Lung microvascular endothelial cell (primary cell): ENCODE measurements around the gene PARS2. TPM values are rescaled to one million over a fixed set of nuclear protein-coding genes. Genes with fewer than 3 reads are reported as not detected.

Source experiments
- DNase-seq, 2 donors: peaks; one replicate each; pipeline versions ENCODE4 v3.0.0 to v3.0.0-alpha.2; 2010; ENCODE audit warnings: low read depth in 2 of 2
- total RNA-seq: library from RNA; depleted of rRNA; stranded (reverse); fragments of >200 nt; gene quantifications from 2 replicates; pipeline ENCODE4 v1.2.1, GENCODE V29; 2014

PARS2 gene
- total RNA-seq = 3.1 and 3.8 TPM in 2 replicates

DNA sequence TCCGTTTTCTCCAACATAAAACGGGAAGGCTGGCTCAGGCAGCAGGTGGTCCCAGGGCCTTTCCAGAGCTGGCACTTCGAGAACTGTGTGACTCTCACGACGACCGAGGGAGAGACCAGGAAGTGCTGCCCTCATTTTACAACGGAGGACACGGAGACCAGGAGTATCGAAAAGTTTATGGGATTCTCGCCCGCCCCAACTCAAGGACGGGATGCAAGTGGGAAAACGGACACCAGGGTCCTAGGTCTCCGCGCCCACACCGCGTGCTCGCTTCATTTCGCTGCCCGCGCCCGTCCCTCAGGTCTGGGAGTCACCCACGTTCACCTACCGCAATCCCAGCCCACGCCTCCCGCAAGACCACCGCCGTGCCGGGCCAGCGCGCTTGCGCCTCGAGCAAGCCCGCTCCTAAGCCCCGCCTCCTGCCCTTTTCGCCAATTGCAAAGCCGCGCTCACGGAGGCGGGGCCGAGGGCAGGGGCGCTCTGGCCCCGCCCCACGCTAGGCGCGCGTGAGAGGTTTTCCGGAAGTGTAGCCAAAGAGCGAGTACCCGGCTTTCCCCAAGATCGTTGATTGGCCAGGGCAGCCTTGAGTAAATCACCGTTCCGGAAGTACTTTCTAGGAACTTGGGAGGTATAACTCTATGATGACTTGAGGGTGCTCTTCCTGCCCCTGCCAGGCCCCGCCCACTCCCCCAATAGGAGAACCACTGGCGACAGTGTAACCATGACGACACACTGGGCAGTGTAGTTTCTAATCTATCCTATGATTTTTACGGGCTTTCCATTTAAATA, at the start of gene PARS2:
TSS of gene PARS2 (minus strand) at position 391 of the 789 bp plus-strand sequence. CDS start 5,362 bp downstream, outside the sequence.
- peak; percentile 100 for DNase-seq

DNA sequence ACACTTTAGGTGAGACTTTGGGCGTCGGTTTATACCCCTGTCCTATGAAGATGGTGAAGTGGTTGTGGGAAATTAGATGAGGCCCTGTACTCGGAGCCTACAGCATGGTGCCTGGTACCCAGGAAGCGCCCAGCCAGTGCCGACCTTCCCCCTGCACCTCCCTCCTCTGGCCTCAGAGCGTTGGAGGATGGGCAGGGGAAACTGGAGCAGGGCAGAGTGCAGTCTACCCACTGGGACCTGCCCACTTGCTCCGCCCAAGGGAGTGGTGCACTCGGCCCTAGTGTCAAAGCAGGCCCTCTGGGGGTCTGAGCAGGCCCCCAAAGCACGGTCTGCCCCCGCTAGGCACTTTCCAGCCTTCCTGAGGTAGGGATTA, 49.8 kb upstream of the PARS2 start:
- no peak for DNase-seq

- DNase-seq = no peak
These were observed 49.3 kb upstream of the PARS2 start for GRCh38 chr1:54813485-54814125.

DNA sequence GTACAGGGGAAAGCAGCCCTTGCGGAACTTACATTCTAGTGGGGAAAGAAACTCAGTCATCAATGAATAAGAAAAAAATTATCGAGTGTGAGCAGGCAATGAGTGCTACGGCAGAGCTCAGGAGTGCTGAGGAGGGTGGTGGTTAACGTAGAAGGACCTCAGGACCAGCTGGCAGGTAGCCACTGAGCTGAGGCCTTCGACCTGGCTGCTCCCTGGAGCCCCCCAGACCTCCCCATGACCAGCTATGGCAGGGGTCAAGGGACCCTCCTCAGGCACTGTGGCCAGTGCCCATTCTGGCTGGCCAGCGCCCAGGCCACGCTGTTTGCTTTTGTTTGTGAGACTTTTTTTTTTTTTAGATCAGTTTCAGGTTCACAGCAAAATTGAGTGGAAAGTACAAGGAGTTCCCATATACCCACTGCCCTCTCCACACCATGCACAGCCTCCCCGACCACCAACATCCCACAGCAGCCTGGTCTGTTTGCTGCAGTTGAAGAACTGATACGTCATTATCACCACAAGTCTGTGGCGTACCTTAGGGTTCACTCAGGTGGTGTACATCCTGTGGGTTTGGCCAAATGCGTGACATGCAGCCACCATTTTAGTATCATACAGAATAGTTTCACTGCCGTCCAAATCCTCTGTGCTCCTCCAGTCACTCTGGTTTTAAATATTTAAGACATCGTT, 48.6 kb upstream of the PARS2 start:
- no peak for DNase-seq

GRCh38 chr1:54811739-54812655, 47.7 kb upstream of the PARS2 start:
- no peak for DNase-seq

GRCh38 chr1:54811066-54811465, 46.7 kb upstream of the PARS2 start:
- no peak for DNase-seq

- peak; percentile 53 to 65 for DNase-seq
These were observed 46.0 kb upstream of the PARS2 start for GRCh38 chr1:54810153-54810942.

GRCh38 chr1:54809496-54810074, 45.3 kb upstream of the PARS2 start:
- no peak for DNase-seq

GRCh38 chr1:54808443-54809207, 44.3 kb upstream of the PARS2 start:
- DNase-seq = no peak

- no peak for DNase-seq
These were observed 43.4 kb upstream of the PARS2 start for GRCh38 chr1:54807756-54808155.

DNA sequence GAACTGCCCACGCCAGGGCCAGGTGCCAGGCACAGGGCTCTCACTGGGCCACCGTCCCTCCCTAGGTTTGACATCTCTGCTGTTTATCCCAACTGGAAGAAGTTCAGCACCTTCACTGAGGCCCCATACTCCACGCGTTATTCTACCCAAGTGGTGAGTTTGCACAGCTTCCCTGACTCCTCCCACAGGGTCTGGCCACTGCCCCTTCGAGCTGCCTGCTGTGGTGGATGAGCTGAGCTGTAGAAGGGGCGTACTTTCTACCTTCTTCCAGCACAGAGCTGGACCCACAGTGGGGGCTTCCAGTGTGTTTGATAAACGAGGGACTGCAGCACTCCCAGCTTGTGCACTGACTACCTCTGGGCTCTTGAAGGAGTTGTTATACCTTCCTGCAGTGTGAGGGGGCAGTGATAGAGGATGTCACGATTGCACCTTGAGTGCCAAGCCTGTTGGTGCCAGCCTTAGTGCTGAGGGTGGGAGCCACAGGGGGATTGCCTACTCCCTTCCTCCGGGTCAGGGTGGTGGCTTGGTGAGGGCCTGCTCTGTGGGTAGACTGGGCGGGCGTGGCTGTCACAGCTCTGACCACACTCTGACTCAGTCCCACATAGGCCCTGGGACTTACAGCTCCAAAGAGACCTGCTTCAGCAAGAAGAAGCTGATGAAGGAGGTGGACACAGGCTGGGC, 42.7 kb upstream of the PARS2 start:
- no peak for DNase-seq

- DNase-seq = no peak
These were observed 41.7 kb upstream of the PARS2 start for GRCh38 chr1:54805981-54806381.

- DNase-seq = no peak
These were observed 41.1 kb upstream of the PARS2 start for GRCh38 chr1:54805466-54805865.

DNA sequence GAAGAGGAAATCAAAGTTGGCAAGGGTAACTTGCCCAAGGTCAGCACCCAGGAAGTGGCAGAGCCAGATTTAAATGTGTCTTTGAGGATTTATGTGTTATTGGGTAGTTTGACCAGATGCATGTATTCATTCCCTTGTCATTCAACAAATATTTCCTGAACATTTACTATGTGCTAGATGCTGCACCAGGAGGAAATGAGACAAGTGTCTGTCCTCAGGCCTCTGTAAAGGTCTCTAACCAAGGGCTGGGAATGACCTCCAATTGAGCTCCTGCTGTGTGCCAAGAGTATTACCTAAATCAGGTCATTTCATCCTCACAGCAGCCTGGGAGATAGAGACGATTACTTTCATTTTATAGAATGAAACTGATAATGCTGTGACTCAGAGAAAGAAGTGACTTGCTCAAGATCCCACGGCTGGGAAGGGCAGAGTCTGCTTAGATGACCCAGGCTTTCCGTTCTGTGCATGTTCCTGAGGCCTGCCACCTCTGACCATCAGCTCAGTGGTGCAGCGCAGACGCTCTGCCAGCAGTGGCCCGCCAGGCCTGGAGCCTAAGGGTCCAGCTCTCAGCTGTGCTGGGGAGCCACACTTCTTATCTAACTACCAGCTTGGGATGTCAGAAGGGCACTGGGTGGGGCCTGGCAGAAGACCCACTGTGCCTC, 40.3 kb upstream of the PARS2 start:
- DNase-seq = peak in 1 of 2 donors; percentile 24

DNA sequence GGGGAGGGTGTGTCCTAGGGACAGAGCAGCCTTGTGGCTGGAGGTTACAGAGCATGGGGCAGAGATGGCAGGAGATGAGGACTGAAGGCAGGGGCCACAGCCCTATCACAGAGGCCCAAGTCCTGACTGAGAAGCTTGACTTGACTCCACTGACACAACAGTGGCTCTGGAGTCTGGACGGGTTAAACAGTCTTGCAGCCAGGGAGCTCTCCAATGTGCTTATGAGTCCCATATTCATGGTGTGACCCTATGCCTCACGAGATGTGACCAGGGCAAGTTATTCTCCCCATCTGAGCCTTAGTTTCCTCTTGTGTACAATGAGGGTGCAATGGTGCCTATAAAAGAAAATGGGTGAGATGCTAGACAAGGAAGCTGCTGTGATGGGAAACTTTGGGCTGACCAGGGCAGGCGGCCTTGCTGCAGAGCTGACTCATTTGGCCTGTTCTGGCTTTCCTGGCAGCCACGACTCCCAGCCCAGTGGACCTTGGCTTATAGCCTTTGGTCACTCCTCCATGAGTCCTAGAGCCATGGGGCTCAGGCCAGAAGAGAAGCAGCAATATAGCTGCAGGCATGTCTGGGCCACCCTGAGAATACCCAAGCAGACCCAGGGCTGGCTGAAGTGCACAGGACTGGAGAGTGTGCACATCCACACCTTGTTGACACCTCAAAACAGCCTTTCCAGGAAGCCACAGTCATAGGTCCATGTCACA, 39.6 kb upstream of the PARS2 start:
- peak in 1 of 2 donors; percentile 63 for DNase-seq

DNA sequence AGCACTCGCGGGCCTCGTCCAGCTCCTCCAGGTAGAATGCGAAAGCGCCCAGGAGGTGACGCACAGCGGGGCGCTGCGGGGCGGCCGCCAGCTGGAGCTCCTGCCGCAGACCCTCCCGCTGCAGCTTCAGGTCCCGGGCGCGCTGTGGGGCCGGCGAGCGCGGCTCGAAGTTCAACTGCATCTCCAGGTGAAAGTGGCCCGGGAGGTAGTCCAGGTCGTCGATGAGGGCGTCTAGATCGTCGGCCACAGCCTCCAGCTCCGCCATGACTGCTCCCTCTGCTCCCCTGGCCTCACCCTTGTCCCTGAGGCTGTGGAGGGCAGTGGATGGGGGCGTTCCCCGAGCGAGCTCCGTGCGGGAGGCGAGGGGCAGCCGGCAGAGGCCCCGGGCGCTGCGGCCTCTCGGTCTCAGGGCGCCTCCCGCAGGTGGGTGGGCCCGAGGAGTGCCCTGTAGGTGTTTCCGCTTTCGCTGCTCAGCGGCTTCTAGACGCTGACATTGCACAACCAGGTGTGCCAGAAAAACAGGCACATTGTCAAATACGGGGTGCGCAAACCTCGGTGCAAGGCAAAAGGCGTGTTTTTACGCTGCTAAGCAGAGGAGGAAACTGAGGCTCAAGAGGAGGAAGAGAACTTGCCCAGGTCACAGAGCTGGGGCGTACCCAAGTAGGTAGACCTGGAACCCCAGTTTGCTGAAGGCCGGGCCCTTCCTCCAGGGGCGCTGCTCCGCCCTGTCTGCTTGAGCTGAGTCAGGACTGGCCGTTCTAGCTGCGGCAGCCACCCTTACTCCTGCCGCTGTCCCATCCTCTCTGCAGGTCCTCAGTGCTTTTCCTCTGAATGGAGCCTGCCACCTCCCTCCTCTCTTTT, 36.8 kb upstream of the PARS2 start, which contains the start of gene TTC22:
TSS of gene TTC22 (minus strand) at position 425 of the 861 bp plus-strand sequence. CDS start at position 265, 160 bp downstream.
- DNase-seq = no peak
